Measurements from ENCODE around the gene CDKN2AIP. TPM values are rescaled to one million over a fixed set of nuclear protein-coding genes. Genes with fewer than 3 reads are reported as not detected.

CDKN2AIP gene
- total and polyA plus RNA-seq, 2 donors from 2014 or later = 11.7 to 15.3 TPM

DNA sequence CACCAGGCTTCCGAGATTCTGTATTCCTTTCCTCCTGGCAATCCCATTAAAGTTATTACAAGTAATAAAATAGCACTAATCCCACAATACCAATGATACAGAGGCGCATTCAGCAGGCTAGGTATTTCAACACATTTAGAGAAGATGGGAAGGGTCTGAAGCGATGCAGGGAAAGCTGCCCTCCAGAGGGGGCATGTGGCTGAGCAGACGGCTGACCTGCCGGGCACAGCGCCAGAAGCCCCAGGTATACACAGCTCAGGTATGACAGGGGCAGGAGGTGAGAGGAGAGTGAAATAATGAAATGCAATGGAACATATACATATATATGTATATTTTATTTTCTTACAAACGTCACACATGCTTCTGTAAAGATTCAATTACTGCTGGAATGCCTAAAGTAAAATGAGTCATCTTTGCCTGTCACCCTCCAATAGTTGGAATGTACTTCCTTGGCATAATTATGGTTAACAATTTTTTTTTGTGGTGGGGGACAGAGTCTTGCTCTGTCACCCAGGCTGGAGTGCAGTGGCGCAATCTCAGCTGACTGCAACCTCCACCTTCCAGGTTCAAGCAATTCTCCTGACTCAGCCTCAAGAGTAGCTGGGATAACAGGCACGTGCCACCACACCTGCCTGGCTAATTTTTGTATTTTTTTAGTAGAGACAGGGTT is 21.3 kb upstream of the CDKN2AIP start:
- no peak for FAIRE-seq

DNA sequence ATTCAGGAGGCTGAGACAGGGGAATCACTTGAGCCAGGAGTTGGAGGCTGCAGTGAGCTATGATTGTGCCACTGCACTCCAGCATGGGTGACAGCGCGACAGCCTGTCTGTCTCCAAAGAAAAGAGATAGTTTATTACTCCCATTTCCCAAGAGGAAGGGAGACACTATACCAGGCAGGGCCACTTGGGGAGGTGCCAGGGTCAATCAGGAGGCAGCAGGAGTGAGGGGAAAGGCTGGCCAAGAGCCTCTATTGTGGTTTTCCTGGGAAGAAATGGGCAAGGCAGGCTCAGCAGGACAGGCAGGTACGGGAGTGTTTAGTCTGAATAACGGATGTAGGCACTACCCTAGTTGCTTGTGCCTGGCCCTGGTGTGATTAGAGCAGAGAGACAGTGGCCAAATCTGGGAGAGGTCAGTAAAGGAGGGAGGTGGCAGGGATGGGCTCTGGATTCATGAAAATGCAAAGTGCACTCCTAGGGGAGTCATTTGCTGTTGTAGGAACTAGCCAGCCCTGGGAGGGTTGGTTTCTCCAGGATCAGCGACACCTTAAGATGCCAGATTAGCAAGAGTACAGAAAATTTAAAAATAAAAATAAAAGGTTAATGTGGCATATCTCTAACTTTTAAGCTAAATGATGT is 20.2 kb upstream of the CDKN2AIP start:
- H3K4me3 ChIP-seq (ENCODE audit: low read length in 3 of 3) = no peak overlapping the region
- TF ChIP-seq, protein P1, sequence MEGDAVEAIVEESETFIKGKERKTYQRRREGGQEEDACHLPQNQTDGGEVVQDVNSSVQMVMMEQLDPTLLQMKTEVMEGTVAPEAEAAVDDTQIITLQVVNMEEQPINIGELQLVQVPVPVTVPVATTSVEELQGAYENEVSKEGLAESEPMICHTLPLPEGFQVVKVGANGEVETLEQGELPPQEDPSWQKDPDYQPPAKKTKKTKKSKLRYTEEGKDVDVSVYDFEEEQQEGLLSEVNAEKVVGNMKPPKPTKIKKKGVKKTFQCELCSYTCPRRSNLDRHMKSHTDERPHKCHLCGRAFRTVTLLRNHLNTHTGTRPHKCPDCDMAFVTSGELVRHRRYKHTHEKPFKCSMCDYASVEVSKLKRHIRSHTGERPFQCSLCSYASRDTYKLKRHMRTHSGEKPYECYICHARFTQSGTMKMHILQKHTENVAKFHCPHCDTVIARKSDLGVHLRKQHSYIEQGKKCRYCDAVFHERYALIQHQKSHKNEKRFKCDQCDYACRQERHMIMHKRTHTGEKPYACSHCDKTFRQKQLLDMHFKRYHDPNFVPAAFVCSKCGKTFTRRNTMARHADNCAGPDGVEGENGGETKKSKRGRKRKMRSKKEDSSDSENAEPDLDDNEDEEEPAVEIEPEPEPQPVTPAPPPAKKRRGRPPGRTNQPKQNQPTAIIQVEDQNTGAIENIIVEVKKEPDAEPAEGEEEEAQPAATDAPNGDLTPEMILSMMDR (IDR thresholded peaks at IDR 0.05; ENCODE audit: borderline replicate concordance, extremely low read depth, insufficient read depth) = no peak
- no peaks in the 10 kb centered on the region for H3K27me3 ChIP-seq (ENCODE audit: control insufficient read depth, insufficient read depth, low read length)
- no peak overlapping the region for H3K9ac ChIP-seq (ENCODE audit: low read length in 3 of 3)
- intact Hi-C loops (cut with DNase I) = no loop called here
- H3K4me1 ChIP-seq (ENCODE audit: control insufficient read depth in 2 of 3, insufficient read depth in 2 of 3, low read depth in 1 of 3, low read length in 3 of 3) = no peaks in the 10 kb centered on the region
- H3K9me3 ChIP-seq (ENCODE audit: control insufficient read depth in 2 of 3, insufficient read depth in 1 of 3, low read length in 3 of 3) = no peaks in the 10 kb centered on the region
- peak in 1 of 5 donors; percentile 20 for DNase-seq
- H3K36me3 ChIP-seq (ENCODE audit: control insufficient read depth in 2 of 3, insufficient read depth in 3 of 3, low read length in 3 of 3) = no peaks in the 10 kb centered on the region
- no peak for FAIRE-seq
- H3K27ac ChIP-seq (ENCODE audit: low read depth in 2 of 2, low read length in 2 of 2) = no peak overlapping the region

More for the DNA sequence above, 21.3 kb upstream of the CDKN2AIP start:
- H3K36me3 ChIP-seq (ENCODE audit: control insufficient read depth in 2 of 3, insufficient read depth in 3 of 3, low read length in 3 of 3) = no peaks in the 10 kb centered on the region
- H3K4me3 ChIP-seq (ENCODE audit: low read length in 3 of 3) = no peak overlapping the region
- DNase-seq = peak in 4 of 5 donors; percentile 38 to 66 (median 59)
- no peaks in the 10 kb centered on the region for H3K27me3 ChIP-seq (ENCODE audit: control insufficient read depth, insufficient read depth, low read length)
- H3K4me1 ChIP-seq (ENCODE audit: control insufficient read depth in 2 of 3, insufficient read depth in 2 of 3, low read depth in 1 of 3, low read length in 3 of 3) = no peaks in the 10 kb centered on the region
- H3K9ac ChIP-seq (ENCODE audit: low read length in 3 of 3) = no peak overlapping the region
- intact Hi-C loops (cut with DNase I) = no loop called here
- H3K9me3 ChIP-seq (ENCODE audit: control insufficient read depth in 2 of 3, insufficient read depth in 1 of 3, low read length in 3 of 3) = no peaks in the 10 kb centered on the region
- no peak overlapping the region for H3K27ac ChIP-seq (ENCODE audit: low read depth in 2 of 2, low read length in 2 of 2)
- TF ChIP-seq, protein P1 (IDR thresholded peaks at IDR 0.05; ENCODE audit: borderline replicate concordance, extremely low read depth, insufficient read depth) = no peak

GRCh38 chr4:183426507-183426906 is 17.9 kb upstream of the CDKN2AIP start:
- TF ChIP-seq, protein P1 (IDR thresholded peaks at IDR 0.05; ENCODE audit: borderline replicate concordance, extremely low read depth, insufficient read depth) = no peak
- H3K9me3 ChIP-seq (ENCODE audit: control insufficient read depth in 2 of 3, insufficient read depth in 1 of 3, low read length in 3 of 3) = no peaks in the 10 kb centered on the region
- H3K27me3 ChIP-seq (ENCODE audit: control insufficient read depth, insufficient read depth, low read length) = no peaks in the 10 kb centered on the region
- no peak for DNase-seq
- H3K36me3 ChIP-seq (ENCODE audit: control insufficient read depth in 2 of 3, insufficient read depth in 3 of 3, low read length in 3 of 3) = no peaks in the 10 kb centered on the region
- intact Hi-C loops (cut with DNase I) = no loop called here
- H3K4me1 ChIP-seq (ENCODE audit: control insufficient read depth in 2 of 3, insufficient read depth in 2 of 3, low read depth in 1 of 3, low read length in 3 of 3) = no peaks in the 10 kb centered on the region
- H3K4me3 ChIP-seq (ENCODE audit: low read length in 3 of 3) = no peak overlapping the region
- no peak for FAIRE-seq
- no peak overlapping the region for H3K27ac ChIP-seq (ENCODE audit: low read depth in 2 of 2, low read length in 2 of 2)
- H3K9ac ChIP-seq (ENCODE audit: low read length in 3 of 3) = no peak overlapping the region

Data from kidney (tissue), 14 donors.